Daoy (cell line): ENCODE results near the gene S100A13. TPM values are rescaled to one million over a fixed set of nuclear protein-coding genes. Genes with fewer than 3 reads are reported as not detected.
"Not testable (repeated sequence)": the region's sequence is repeated elsewhere in the genome, so short reads cannot be mapped to it uniquely, and the experiment has no call there.

Experiments
- DNase-seq: peaks from one replicate; pipeline ENCODE4 v3.0.0-alpha.2; 2015; ENCODE audit warnings: low read depth
- total RNA-seq: library from RNA; depleted of rRNA; stranded (reverse); fragments of >200 nt; shearing (Covaris generic); gene quantifications from 2 replicates; pipeline ENCODE4 v1.2.3, GENCODE V29; 2014; rRNA removed

Gene S100A13
- 126 and 201 TPM in 2 replicates for total RNA-seq

DNA sequence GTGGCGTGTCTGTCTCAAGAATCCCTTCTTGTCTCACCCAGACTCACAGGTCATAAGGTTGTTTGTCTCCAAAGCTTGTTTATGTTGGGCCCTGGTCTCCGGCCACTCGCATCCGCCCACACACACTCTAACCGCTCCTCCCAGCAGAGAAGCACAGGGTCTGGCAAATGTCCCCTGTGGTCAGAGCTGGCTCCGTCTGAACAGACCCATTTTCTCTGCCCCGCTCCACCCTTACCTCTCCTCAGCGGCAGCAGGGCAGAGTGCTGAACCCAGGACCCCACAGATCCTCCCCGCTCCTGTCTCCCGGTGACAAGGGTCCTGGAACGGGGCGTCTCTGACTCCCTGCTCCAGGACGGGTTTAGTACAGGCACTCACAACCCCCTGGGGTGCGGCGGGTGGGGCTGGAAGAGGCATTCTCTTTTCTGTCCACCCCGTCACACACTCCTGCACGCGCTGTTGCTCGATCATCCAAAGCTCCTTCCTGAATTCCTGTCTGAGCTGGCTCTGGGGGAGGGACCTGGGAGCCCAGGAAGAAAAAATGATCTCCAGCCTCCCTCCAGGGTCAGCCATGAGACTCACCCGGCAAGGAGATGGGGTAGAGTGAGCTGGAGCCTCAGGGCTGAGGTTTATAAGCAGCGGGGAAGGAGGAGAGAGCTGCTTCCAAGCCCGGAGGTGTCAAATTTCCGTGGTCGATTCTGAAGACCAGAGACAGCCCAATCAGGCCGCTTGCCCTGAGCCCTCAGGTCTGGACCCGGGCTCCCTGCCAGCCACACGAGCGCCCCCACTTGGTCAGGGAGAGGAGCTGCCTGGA is at the start of gene S100A13:
Gene S100A13 (minus strand): TSS at position 602 of the 811 bp plus-strand sequence. CDS start 1,033 bp downstream, outside the sequence.
- DNase-seq = peak; percentile 93

DNA sequence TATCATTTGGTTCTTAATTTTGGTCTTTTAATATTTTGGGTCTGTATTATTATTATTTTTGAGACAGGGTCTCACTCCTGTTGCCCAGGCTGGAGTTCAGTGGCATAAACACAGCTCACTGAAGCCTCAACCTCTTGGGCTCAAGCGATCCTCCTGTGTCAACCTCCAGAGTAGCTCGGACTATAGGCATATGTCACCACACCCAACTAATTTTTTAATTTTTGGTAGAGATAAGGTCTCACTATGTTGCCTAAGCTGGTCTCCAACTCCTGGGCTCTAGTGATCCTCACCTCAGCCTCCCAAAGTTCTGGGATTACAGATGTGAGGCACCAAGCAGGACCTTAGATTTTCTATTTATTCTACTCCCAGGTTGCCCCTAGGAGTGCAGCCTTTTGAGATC is 46.2 kb upstream of the S100A13 start:
- DNase-seq = no peak

DNA sequence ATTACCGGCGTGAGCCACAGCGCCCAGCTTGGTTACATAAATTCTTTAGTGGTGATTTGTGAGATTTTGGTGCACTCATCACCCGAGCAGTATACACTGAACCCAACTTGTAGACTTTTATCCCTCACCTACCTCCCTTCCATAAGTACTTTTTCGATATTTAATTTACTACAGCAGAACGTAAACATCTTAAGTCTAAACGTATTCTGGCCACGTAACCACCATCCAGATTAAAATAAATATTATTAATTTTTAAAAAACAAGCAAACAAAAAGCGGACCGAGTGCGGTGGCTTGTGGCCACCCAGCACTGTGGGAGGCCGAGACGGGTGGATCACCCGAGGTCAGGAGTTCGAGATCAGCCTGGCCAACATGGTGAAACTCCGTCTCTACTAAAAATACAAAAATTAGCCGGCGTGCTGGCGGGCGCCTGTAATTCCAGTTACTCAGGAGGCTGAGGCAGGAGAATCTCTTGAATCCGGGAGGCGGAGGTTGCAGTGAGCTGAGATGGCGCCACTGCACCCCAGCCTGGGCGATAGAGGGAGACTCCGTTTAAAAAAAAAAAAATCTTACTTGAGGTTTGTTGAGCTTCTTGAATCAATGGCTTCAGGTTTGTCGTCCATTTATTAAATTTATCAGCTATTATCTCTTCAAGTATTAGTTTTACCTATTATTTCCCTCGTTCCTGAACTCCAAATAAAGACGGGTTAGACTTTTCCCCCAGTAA is 44.5 kb upstream of the S100A13 start:
- DNase-seq = peak; percentile 82

DNA sequence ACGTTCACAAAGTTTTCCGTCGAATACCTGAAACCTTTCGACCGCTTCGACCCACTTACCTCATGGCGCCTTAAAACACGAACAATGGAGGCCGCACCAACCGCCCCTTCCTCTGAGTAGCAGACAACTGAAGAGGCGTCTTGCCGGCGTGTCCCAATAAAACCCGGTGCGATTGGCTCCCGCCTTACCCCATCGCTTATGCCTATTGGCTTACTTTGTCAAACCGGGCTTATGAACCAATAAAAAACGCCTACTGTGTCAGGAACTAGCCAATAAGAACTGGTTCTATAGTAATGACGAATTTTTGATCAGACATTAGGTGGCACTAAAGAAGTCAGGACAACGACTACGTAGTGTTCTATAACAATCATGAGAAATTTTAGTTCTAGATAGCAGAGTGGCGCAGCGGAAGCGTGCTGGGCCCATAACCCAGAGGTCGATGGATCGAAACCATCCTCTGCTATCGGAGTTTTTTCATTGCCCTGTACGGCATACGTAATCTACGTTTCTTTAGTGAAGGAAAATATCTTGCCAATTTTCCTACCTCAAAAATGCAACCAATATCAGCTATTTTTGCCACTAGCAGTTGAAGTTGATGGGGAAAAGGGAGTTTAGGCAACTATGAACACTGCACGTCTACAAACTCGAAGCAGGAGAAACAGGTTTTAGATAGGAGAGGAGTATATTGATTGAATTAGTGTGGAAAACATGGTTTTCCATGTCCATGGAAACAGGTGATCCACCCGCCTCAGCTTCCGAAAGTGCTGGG is 43.7 kb upstream of the S100A13 start, which contains the start of gene ILF2:
Gene ILF2 (minus strand): TSS at position 135 of the 769 bp plus-strand sequence. CDS start 71 bp downstream, at position 64.
- peak; percentile 98 for DNase-seq

DNA sequence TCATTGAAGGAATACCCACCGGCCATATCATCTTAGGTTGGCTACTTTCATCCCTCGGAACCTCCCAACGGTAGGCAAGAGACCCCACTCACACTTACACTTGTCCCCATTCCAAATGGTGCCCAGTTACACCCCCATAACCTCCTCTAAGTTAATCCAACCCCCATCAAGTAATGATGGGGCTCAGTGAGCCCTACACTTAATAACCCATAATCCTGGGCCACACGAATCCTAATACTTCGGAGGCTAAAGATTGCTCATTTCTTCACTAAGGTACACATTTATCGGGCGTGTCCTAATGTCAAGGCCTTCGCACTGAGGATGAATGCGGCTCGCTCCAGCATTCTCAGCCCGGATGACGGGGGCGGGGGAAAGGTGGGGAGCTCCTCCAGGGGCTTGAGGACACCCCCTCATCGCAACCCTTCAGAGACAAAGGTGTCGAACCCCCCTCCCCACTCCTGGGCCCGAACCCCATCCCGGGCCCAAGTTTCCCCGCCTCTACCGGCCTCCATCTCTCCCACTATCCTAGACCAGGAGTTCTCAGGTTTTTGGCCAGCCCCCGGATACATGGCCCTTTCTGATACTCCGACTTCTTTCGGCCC is 43.1 kb upstream of the S100A13 start:
- DNase-seq = no peak

DNA sequence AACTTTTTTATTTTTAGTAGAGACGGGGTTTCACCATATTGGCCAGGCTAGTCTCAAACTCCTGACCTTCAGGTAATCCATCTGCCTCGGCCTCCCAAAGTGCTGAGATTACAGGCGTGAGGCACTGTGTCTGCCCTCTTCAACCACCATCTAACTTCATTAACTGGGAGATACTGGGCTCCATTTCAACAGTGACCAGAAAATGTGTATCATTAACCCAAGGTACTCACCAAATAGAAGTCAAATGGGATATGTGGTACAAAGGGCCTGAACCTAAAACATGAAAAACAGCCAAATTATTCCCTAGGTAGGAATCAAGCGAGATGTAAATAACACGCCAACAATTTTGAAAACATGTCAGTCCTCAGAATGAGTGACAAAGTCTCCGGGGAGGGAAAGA is 42.3 kb upstream of the S100A13 start:
- DNase-seq = no peak

DNA sequence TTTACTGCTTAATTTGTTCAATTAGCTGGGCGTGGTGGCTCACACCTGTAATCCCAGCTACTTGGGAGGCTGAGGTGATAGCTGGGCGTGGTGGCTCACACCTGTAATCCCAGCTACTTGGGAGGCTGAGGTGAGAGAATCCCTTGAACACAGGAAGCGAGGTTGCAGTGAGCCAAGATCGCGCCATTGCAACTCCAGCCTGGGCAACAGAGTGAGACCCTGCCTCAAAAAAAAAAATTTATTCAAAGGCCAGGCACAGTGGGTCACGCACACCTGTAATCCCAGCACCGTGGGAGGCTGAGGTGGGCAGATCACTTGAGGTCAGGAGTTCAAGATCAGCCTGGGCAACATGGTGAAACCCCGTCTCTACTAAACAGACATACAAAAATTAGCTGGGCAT is 41.4 kb upstream of the S100A13 start:
- DNase-seq = not testable (repeated sequence)

DNA sequence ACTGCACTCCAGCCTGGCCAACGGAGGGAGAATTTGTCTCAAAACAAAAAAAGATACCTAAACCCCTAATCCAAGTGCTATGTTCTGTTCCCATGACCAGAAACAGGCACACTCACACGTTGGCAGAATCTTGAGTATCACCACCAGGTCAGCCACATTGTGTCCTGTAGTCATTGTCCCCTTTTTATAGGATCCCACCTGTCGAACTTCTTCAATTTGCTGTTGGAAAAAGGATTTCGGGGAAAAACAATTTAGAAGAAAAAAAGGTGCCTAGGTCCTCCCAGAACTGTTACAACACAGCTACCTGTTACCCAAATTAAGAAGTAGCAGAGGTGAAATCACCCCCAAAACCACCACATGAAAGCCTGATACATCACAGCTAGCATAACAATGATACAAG is 40.1 kb upstream of the S100A13 start:
- no peak for DNase-seq

DNA sequence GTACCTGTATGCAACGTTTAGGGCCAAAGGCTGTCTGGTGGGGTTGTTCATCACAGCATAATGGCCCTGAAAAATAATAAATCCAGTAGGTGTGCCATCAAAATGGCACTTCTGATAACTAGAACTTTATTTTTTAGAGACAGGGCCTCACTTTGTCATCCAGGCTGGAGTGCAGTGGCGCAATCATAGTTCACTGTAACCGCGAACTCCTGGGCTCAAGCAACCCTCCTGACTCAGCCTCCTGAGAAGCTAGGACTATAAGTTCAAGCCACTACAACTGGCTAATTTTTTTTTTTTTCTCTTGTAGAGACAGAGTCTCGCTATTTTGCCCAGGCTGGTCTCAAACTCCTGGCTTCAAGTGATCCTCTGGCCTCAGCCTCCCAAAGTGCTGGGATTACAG is 35.9 kb upstream of the S100A13 start:
- DNase-seq = no peak

DNA sequence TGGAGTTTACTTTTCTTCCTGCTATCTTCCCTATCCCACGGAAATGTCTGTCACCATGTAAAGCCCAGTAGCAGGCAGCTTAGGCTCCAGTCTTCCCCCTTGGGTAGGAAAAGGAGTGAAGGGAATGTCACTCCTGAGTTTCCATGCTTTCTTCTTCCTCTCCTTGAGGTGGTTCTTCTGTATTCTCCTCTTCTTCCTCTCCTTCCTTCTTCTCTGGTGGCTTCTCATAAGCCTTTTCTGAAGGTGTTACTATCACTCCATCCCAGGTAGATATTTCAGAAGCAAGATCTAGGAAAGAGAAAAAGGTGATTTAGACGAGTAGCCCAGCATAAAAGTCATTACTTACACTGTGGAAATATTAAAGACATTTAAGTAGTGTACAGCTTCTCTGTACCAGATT is 35.0 kb upstream of the S100A13 start:
- DNase-seq = no peak

DNA sequence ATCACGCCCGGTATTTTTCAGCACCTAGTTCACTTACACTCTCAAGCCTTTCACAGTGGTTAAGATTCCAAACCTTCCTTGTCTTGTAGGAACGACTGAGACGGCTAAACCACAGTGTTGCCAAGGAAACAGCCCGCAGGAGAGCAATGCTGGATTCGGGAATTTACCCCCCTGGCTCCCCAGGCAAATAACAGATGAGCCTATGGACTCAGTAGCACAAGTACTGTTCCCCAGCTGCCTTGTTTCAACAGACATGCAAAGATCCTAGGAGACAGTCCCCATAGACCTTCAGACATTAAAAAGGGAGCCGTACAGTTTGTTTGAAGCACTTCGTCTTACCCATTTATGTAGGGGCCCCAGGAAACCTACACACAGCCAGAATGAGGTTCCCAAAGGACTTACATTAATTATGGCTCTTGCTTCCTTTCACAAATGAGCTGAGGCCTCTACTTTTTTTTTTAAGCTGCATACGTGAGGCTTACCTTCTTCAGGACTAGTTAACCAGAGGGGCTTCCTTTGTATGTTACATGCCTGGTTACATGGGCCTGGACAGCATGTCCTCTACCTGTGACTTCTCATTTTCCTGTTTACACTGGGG is 33.9 kb upstream of the S100A13 start:
- DNase-seq = peak; percentile 36

DNA sequence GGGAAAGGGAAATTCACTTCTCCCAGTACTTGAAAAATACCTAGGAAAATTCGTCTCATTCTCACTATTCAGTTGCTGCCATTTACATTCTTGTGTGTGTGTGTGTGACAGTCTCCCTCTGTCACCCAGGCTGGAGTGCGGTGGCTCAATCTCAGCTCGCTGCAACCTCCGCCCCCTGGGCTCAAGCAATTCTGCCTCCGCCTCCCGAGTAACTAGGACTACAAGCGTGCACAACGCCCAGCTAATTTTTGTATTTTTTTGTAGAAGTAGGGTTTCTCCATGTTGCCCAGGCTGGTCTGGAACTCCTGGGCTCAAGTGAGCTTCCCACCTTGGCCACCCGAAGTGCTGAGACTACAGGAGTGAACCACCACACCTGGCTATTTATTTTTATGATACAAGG is 32.4 kb upstream of the S100A13 start:
- no peak for DNase-seq

DNA sequence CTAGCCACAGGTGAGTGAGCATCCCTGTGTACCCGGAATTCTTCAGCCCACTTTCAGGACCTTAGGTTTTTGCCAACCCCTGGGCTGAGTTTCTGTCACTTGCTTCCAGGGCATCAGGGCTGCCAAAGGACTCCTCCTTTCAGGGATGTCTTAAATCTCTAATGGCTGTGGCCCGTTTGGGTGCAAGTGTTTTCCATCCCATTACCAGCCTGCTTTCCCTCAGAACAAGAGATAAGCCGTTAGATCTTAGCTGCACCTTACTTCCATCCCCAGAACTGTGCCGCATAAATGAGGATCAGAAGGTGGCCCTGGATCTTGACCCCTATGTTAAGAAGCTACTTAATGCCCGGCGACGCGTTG is 31.9 kb upstream of the S100A13 start:
- no peak for DNase-seq

DNA sequence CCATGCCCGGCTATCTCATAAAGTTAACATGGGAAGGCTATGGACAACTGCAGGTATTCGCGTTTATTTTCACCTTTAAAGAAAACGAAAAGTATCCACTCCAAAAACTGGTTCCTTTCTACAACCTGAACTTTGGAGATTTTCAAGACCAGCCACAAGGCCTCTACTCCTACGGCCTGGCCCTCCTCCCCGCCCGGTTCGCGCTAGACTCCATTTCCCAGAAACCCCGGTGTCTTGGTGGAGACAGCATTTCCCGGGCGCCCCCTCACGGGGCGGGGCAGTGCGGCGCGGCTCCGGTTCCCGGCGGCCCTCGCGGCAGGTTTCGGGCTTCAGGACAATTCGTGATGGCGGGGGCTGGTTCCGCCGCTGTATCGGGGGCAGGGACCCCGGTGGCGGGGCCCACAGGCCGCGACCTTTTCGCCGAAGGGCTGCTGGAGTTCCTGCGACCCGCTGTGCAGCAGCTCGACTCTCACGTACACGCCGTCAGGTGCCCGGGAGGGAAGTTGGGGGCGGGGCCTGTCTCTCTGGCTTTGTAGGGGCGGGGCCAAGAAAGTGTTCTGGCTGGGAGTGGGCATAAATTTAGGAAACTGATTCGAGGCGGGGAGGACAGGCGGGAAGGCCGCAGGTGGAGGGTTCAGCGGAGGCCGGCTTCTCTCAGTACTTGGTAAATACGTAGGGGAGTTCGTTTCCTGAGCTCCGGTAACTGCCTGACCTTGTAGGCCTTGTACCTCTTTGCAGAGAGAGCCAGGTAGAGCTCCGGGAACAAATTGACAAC is 31.3 kb upstream of the S100A13 start, which contains the start of gene SNAPIN:
Gene SNAPIN (plus strand): TSS at position 304 of the 775 bp plus-strand sequence. CDS start 41 bp downstream, at position 345.
- DNase-seq = peak; percentile 91

DNA sequence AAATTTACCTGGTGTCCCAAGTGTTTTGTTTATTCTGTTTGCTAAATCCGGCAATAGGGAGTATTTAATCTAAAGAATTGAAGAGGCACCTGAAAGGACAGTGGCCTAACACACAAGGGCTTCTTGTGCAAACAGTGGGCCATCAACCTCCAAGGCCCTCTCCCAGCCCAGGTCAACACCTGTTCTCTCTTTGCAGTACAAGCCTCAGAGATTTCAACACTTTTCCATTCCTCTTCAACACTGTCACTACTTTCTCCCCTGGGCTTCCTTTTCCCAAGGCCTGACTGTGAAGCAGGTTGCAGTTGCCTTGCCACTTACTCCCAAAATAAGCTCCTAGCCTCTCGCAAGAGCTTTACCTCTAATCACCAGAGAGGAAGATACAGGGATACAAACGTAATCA is 28.0 kb upstream of the S100A13 start:
- DNase-seq = no peak

DNA sequence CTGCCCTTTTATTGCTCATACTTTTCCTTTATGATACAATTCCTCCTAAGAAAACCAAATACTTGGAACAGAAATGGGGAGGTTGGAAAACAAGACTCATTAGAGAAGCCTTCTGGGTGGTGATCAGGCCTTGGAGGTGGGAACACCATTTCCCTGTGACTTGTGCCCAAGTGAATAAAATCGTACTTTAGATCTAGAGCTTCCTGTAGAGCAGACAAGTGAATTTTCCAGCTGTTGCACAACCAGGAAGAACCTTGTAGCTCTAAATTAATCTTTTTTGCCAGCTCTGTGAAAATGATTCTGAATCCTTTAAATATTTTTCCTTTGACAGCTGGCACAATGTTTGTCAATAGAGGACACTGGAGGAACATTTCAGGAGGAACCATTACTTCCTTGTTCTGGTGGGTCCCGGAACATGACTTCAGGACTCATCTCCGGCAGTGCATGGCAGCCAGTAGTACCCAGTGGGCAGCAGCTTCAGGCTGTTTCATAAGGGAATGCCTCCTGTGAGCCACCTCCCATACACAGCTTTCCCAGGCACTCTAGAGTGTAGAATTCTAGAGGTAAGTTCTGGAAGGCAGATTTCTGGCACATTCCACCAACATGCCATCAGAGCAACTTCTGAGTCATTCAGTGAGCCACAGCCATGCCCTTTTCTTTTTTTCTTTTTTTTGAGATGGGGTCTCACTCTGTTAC is 25.6 kb upstream of the S100A13 start:
- peak; percentile 46 for DNase-seq

DNA sequence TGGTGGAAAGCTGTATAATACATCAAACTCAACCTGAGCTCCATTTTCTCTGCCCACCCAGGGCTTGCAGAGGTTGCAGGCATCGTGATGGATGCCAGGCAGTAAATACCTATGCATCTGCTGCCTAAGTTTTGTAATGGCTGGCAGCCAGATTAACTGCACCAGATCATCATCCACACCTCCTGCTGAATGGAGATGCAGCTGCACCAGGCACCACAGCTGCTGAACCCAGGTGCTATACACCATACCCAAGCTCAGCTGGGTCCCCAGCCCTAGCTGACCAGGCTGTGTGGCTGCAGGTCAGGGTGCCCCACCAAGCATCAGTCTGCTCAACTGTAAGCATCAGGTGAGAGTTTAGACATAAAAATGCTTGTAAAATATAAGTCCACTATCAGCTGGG is 24.5 kb upstream of the S100A13 start:
- DNase-seq = no peak

DNA sequence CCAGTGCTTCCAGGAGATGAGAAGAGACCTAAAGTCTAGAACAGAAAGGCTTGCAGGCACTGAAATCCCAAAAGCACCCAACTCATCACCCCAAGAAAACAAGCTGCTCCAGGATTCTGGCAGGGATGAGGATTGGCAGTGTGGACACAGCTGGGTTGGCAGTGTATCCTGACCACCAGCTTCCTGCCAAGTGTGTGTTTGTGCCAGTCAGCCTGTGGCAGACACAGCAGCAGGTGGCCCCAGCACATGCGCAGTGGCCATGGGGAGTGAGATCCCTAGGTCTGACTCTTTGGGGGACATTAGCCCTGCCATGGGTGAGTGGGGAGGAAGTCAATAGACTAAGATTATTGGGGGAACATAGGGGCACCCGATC is 22.5 kb upstream of the S100A13 start:
- peak; percentile 44 for DNase-seq

DNA sequence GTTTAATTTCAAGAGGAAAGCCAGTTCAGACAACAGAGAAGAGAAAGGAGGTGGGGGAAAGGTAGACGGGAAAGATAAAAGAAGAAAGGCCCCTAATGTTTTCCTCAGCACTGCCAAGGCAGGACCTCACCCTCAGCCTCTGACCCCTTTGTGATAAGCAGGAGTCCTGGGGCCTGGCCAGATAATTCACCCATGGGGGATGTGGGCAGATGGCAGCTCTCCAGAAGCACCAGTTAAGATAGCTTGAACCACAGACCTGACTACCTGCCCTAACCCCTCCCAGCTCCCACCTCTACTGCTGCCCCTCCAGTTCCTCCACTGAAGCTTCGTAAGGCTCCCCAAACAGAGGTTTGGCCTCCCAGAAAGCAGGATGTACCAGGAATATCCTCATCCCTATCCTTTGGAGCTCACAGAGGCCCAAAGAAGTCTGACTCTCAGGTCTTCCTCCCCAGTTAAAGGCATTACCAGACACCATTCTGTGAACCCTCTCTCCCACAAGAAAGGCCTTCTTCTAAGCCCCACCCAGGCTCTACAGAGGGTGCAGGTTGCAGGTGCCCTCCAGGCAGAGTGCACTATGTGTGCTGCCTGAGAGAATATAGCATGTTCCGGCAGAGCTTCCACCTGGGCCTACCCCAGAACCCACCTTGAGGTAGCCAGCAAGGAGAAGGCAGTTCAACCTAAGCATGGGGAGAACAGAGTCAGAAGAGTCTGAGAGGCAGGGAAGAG is 22.0 kb upstream of the S100A13 start:
- no peak for DNase-seq
